GM19372 (cell line): ENCODE data around the gene SLC27A6.
"Not testable (repeated sequence)": the region's sequence is repeated elsewhere in the genome, so short reads cannot be mapped to it uniquely, and the experiment has no call there.

Experiments
- ATAC-seq: cut with Tn5 transposase; IDR thresholded peaks from one replicate; pipeline ENCODE4 v1.9.1; 2021; ENCODE audit warnings: mild to moderate bottlenecking, low read depth, moderate library complexity; ENCODE audit not compliant: unreplicated experiment

The SLC27A6 gene

GRCh38 chr5:129001841-129002526 lies 36.7 kb downstream of the SLC27A6 start:
- ATAC-seq, result no peak

- no peak for ATAC-seq
Observed at GRCh38 chr5:129002527-129002842, 37.2 kb downstream of the SLC27A6 start.

DNA sequence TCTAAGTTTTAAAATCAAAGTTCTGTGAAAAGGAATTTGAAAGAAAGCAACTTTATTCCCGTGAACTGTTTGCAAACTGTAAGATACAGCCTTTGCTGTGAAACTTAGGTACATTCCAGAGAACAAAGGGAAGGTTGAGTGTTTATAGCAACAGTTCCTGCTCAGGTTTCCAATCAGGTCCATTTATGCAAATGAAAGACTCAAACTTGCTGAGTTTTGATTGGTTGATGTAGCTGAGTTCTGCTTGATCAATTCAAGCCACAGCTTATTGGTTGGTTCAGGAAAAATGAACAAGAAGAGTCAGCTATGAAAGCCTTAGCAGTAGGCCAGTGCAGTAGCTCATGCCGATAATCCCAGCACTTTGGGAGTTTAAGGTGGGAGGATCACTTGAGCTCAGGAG lies 37.9 kb downstream of the SLC27A6 start:
- no peak for ATAC-seq

DNA sequence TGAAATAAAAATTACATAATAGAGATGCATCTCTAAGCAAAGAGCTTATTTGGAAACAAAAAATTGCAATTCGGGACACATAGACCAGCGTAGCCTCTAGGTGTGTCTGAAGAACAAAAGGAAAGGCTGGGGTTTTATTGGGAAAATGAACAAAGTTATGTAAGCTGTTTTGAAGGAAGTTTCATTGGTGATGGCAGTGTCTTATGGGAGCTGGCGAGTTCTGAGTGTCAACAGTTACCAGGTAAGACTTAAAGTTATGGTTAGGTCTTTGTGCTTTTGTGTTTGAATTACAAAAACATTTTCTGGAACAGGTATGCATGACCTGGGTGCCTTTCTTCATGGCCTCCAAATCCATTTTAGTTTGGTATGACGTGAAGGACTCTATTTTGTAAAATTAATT lies 48.9 kb downstream of the SLC27A6 start:
- no peak for ATAC-seq

GRCh38 chr5:129018837-129019236 lies 53.5 kb downstream of the SLC27A6 start:
- no peak for ATAC-seq

- ATAC-seq, result no peak
Observed at GRCh38 chr5:129019401-129019908, 54.2 kb downstream of the SLC27A6 start.

- ATAC-seq, result no peak
Observed at GRCh38 chr5:129020683-129021082, 55.4 kb downstream of the SLC27A6 start.

GRCh38 chr5:129021744-129022143 lies 56.5 kb downstream of the SLC27A6 start:
- ATAC-seq, result no peak

DNA sequence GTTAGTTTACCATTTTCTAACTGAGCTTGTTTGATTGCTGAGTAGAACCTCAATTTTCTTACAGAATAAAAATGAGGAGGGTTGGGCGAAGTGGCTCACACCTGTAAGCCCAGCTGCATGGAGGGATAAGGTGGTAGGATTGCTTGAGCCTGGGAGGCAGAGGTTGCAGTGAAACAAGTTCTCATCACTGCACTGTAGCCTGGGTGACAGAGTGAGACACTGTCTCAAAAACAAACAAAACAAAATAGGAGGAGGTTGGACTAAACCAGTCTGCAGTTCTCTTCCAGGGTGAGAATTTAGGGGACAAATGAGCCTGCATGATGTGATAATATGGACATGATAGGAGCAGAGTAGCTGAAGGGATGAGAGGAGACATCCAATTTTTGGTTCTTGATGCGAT lies 57.3 kb downstream of the SLC27A6 start:
- no peak for ATAC-seq

- ATAC-seq, result no peak
Observed at GRCh38 chr5:129027260-129027659, 62.0 kb downstream of the SLC27A6 start.

DNA sequence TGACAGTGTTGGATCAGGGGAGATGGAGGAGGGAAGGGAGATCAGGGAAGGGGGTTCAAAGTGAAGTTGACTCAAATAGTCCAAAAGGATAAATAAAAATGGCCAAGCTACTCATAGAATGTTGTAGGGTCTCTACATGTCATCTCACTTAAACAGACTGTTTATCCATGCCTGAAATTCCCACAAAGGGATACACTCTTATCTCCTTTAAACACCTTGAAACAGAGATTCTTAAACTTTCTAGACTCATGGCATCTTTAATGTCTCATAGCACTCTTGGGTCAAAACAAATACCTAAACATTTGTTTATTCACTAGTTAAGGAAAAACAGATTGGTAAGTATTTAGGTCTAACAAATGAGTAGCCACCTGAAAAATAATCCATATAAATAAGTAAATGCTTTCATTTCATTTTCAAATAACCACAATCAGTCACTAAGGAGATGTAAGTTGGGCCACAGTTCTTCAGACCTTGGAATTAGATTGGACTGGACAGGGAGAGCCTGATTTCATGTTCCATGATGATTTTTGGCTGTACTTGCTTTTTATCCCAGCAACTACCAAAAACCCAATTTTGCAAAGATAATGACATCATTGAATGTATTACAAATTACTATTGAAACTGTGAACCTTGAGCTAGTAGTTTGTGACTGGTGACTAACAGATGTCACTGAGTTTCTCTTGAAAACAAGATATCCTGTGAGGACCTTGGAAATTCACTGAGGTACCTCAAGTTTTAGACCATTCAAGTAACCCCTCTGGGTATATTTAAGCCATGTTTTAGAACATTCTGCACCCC lies 66.8 kb downstream of the SLC27A6 start:
- ATAC-seq, result no peak

- not testable (repeated sequence) for ATAC-seq
Observed at GRCh38 chr5:129036257-129036656, 71.0 kb downstream of the SLC27A6 start.

GRCh38 chr5:129041196-129041881 lies 76.1 kb downstream of the SLC27A6 start:
- ATAC-seq, result no peak

GRCh38 chr5:129042306-129042705 lies 77.0 kb downstream of the SLC27A6 start:
- ATAC-seq, result no peak

DNA sequence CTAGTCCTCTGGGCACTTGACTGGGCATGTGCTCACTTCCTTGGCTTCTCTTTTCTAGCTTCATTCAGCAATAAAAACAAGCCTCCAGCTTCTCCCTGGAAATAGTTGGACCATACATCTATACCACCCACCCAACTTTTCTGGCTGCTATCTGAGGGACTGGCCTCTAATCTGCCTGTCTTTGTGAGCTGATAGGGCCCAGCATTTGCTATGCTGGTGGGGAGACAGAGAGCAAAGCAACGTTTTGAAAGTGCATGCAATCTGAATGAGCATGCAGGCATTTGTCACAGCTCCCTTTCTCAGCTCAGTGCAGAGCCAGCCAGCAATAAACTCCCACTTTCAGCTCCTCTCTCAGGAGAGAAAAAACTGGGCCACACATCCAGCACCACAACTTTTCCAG lies 78.6 kb downstream of the SLC27A6 start:
- ATAC-seq, result no peak

GRCh38 chr5:129046151-129046550 lies 80.9 kb downstream of the SLC27A6 start:
- no peak for ATAC-seq

DNA sequence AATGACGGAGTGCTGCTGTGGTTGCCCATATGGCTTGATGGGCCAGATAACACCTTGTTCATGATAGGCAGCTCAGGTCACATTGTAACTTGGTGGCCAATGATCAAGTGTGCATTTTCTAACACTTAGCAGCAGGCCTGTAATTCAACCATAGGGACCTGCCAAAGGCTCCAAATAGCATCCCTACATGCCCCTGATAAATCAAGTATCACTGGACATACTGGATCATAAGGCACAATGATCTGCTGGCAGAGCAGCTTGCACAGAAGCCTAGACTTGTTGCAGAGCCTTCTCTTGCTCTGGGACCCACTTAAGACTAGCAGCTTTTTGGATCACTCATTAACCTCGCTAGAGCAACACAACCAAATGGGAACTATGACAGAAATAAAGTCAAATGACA lies 83.2 kb downstream of the SLC27A6 start:
- ATAC-seq, result no peak

- ATAC-seq, result no peak
Observed at GRCh38 chr5:129049126-129049799, 84.0 kb downstream of the SLC27A6 start.

GRCh38 chr5:129051283-129051682 lies 86.0 kb downstream of the SLC27A6 start:
- ATAC-seq, result no peak

DNA sequence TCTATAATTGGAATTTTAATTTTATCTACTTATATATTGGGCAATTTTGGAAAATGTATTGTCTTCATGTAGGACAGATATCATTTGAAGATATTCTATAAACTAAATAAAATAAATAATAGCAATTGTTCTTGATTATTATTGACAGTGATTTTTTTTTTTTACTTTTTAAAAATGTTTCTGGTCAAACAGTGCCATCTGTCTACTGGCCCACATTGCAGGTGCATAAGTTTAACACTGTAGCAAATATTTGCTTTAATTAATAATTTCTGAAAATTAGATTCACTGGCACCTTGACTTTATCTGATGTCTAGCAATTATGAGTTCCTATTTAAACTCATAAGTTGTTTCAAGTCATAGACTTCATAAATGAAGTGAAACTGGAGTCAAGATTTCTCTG lies 88.2 kb downstream of the SLC27A6 start:
- ATAC-seq, result no peak

- ATAC-seq, result no peak
Observed at GRCh38 chr5:129057329-129057728, 92.0 kb downstream of the SLC27A6 start.
